GM12875 (cell line): Measurements from ENCODE around the gene ATP13A2.

Source experiments
- H3K4me3 ChIP-seq: one replicate; pipeline ENCODE4 v1.5.1; 2011; ENCODE audit warnings: low read depth, low read length, control low read depth
- TF ChIP-seq, protein P1 (sequence below): IDR thresholded peaks from 2 replicates; pipeline ENCODE4 v1.5.1; 2011; ENCODE audit warnings: low read depth, mild to moderate bottlenecking, control low read depth, inconsistent platforms, low read length, moderate library complexity, borderline replicate concordance; ENCODE audit not compliant: insufficient read depth

The ATP13A2 gene

DNA sequence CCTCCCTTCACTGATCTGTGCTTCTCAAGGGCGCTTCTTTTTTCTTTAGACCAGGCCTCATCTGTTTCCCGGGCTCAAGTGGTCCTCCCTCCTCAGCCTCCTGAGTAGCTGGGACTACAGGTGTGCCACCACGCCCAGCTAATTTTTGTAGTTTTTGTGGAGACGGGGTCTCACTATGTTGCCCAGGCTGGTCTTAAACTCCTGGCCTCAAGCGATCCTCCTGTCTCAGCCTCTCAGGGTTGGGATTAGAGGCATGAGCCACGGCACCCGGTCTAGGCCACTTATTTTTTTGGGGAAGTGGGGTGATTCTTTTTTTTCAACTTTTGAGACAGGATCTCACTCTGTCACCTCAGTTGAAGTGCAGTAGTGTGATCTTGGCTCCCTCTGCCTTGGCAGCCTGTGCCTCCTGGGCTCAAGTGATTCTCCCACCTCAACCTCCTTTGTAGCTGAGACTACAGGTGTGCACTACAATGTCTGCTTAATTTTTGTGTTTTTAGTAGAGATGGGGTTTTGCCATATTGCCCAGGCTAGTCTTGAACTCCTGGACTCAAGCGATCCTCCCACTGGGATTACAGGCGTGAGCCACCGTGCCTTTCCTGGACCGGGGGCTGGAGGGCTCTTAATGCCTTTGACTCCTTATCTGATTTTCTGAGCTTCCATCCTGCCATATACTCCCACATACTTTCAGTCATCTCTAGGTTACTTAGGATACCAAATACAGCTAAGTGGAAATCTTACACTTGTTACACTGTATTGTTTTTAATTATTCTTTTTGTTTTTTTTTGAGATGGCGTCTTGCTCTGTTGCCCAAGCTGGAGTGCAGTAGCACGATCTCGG lies 50.2 kb downstream of the ATP13A2 start:
- peak overlapping the region; percentile 31 for H3K4me3 ChIP-seq
- TF ChIP-seq, protein P1, sequence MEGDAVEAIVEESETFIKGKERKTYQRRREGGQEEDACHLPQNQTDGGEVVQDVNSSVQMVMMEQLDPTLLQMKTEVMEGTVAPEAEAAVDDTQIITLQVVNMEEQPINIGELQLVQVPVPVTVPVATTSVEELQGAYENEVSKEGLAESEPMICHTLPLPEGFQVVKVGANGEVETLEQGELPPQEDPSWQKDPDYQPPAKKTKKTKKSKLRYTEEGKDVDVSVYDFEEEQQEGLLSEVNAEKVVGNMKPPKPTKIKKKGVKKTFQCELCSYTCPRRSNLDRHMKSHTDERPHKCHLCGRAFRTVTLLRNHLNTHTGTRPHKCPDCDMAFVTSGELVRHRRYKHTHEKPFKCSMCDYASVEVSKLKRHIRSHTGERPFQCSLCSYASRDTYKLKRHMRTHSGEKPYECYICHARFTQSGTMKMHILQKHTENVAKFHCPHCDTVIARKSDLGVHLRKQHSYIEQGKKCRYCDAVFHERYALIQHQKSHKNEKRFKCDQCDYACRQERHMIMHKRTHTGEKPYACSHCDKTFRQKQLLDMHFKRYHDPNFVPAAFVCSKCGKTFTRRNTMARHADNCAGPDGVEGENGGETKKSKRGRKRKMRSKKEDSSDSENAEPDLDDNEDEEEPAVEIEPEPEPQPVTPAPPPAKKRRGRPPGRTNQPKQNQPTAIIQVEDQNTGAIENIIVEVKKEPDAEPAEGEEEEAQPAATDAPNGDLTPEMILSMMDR: no peak

DNA sequence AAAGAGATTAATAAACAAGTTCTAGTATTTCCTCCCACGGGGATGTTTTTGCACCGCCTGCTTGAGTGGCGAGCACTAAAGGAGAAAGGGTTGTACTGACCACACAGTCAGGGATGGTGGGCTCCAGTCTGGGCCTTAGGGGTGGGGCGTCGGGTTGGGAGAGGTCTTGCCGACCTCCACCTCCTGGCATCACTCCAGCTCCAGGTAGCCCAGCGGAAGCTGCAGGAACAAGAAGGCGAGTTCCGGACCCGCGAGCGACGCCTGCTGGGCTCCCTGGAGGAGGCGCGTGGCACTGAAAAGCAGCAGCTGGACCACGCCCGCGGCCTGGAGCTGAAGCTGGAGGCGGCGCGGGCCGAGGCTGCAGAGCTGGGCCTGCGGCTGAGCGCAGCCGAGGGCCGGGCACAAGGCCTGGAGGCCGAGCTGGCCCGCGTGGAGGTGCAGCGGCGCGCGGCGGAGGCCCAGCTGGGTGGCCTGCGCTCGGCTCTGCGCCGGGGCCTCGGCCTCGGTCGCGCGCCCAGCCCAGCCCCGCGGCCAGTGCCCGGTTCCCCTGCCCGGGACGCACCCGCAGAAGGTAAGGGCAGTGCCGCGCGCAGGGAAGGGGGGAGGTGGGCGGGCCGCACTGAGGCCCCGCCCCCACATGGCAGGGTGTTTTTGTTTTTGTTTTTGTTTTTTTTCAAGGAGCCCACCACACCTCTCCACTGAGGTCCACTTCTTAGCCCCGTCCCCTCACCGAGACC lies 51.0 kb downstream of the ATP13A2 start:
- TF ChIP-seq, protein P1: peak; percentile 93
- H3K4me3 ChIP-seq: peak overlapping the region; percentile 31

DNA sequence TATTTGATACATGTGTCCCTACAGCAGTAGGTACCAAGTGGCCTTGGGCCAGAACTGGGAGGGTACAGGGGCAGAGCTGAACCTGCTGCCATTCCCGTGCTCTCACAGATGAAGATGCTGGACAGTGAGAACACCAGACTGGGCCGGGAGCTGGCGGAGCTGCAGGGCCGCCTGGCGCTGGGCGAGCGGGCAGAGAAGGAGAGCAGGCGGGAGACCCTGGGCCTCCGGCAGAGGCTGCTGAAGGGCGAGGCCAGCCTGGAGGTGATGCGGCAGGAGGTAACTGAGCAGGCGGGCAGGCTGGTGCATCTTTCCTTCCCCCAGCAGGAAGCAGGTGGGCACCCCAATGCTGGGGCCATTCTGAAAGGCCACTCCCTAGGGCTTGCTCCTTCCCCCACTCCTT lies 53.3 kb downstream of the ATP13A2 start:
- no peak overlapping the region for H3K4me3 ChIP-seq
- TF ChIP-seq, protein P1: no peak

DNA sequence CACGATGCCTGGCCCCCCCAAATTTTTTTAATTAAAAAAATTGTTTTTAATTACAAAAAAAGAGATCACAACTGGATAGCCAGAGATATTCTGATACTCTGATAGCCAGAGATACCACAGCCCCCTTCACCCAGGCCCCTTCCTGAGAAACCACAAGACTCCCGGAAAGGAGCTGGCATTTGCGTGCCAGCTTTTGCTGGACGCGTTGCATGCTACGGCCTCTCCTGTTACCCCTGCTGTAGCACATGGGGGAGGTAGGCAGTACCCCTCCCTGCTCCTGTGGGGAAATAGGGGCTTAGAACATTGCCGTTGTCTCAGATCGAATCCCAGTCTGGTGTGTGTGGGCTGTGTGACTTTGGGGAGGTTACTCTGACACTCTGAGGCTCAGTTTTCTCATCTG lies 54.0 kb downstream of the ATP13A2 start:
- H3K4me3 ChIP-seq: no peak overlapping the region

DNA sequence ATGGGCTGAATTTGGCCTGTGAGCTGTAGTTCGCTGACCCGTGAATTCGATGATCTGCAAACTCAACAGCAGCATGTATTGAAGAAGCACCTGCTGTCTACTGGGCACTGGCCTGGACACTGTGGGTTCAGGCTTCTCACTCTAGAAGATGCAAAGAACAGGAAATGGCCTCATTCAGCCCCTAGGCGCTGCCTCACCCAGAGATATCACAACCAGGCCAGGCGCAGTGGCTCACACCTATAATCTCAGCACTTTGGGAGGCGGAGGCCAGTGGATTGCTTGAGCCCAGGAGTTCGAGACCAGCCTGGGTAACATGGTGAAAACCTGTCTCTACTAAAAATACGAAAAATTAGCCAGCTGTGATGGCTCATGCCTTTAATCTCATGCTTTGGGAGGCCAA lies 55.0 kb downstream of the ATP13A2 start:
- no peak overlapping the region for H3K4me3 ChIP-seq
- TF ChIP-seq, protein P1: no peak

More for the DNA sequence above, 54.0 kb downstream of the ATP13A2 start:
- TF ChIP-seq, protein P1: no peak

DNA sequence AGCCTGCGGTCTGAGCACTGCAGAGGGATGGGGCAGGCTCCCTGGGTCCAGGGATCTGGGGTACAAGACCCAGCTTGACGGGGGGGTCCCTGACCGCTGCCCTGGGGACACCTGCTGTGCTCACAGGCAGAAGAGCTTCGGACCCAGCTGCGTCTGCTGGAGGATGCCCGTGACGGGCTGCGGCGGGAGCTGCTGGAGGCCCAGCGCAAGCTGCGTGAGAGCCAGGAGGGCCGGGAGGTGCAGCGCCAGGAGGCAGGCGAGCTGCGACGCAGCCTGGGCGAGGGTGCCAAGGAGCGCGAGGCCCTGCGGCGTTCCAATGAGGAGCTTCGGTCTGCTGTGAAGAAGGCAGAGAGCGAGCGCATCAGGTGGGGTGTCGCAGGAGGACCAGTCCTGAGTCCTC lies 56.5 kb downstream of the ATP13A2 start:
- TF ChIP-seq, protein P1: no peak
- no peak overlapping the region for H3K4me3 ChIP-seq
